ENCODE data around the gene ABHD12B.

DNA sequence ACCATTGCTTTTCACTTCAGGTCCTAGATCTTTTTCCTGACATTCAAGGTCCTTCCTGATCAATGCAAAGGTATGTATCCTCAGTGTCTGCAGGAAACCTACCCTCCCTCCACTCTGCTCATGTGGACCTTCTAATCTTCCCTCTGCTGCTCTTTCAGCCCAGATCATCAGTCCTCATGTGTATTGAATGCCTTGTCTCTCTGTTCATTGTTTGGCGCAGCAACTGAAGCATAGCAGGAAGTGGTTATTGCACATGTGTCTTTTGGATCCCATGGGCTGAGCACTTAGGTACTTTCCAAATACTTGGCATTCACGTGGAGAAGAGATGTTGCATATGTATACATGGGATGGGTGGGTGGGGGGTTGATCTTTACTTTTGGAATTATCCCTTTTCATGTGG, 36.6 kb upstream of the ABHD12B start:
- TF ChIP-seq, protein P1, sequence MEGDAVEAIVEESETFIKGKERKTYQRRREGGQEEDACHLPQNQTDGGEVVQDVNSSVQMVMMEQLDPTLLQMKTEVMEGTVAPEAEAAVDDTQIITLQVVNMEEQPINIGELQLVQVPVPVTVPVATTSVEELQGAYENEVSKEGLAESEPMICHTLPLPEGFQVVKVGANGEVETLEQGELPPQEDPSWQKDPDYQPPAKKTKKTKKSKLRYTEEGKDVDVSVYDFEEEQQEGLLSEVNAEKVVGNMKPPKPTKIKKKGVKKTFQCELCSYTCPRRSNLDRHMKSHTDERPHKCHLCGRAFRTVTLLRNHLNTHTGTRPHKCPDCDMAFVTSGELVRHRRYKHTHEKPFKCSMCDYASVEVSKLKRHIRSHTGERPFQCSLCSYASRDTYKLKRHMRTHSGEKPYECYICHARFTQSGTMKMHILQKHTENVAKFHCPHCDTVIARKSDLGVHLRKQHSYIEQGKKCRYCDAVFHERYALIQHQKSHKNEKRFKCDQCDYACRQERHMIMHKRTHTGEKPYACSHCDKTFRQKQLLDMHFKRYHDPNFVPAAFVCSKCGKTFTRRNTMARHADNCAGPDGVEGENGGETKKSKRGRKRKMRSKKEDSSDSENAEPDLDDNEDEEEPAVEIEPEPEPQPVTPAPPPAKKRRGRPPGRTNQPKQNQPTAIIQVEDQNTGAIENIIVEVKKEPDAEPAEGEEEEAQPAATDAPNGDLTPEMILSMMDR (IDR thresholded peaks at IDR 0.05), result no peak
- TF ChIP-seq POLR2A (IDR thresholded peaks at IDR 0.05), result no peak
- no peak for TF ChIP-seq POLR2AphosphoS5 (IDR thresholded peaks at IDR 0.05)

Measured in prostate gland (tissue), 2 donors.